HG02973 (cell line): ENCODE results near the gene VOPP1.

Experiments
- ATAC-seq: cut with Tn5 transposase; IDR thresholded peaks from one replicate; pipeline ENCODE4 v1.9.1; 2021; ENCODE audit warnings: moderate library complexity; ENCODE audit not compliant: unreplicated experiment

VOPP1 gene

DNA sequence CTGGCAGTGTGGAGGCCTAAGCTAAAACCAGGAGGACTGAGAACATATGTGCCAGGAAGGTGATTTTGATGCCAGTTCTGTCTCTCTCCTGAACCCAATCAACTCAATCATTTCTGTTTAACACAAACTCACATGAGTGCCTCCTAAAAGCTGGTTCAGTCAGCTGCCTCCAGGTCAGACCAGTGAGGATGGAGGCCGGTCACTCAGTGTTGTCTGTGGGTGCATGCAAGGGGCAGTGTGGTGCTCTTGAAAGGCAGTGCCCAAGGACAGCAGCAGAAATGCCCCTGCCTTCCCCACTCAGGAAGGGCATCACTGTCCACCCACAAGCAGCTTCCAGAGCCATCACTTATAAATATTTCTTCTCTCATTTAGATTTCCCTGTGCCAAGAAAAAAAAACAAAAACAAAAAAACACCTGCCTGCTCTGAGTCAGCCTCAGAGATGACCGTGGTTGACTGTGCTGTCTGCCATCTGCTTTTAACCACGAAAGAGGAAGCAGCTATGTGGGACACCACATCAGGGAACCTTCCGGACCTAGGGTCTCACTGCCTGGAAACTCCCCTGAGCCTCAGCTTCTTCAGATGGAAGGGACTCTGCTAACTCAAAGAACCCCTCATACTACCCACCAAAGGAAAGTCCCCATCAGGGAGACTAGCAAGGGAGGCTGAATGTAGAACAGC, 39.1 kb downstream of the VOPP1 start:
- peak; percentile 54 for ATAC-seq

DNA sequence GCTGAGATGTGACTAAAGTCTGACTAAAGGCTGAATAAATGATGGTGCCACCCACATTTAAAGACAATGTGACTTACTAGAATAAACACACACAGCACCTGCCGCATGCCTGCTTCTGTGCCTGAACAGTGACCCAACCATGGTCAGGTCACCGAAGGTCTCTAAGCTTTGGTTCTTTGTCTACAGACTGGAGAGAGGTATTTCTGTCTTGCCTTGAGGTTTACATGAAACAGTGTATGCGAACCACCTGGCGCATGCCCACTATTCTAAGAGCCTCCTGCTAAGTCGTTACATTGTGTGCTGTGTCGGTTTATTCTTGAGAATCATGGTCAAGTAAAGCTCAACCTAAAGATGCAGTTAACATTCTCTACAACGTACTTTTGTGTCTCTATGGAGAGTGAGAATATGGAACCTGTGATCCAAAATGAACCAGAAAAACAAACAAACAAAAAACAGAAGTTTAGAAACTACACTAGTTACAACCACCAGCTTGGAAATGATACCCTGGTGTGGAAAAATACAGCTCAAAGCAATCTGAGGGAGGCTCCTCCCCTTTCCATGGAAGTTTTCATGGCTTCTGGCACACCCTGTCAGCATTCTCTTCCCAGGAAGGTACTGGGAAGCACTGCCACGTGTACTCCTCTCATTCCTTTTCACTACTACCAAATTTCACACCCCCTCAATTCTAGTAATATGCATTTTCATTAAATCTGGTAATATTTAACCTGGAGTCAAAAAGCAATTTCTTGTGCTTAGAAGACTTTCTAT, 40.0 kb downstream of the VOPP1 start:
- ATAC-seq: no peak

DNA sequence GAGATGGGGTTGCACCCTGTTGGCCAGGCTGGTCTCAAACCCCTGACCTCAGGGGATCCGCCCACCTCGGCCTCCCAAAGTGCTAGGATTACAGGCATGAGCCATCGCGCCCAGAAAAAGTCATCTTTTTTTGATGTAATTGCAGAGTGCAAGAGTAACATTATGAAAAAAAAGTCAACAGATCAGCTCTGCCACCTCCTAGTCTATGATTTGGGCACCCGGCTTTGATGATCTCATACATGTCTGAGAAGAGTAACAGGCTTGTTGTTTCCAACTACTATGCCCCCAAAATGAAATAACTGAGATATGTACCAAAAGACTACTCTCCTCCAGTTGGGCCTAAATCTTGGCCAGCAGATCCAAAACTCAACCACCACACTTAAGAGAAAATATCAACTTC, 40.8 kb downstream of the VOPP1 start:
- ATAC-seq: no peak

DNA sequence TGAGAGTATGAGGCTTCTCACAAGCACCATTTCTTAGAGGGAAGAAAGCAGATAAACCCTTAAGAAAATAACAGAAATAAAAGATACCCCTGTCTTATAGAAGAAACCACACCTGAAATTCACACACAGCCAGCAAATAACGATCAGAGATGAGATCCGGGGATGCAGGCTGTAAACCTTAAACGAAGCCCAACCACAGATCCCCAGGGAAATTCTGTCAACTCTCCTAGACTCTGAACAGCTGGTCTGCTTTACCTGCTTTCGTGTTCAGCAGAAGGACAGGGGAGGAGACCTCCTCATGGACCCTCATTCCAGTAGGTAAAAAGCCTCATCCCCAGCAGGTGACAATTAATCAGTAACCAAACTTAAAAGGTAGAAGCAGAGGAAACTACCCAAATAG, 45.0 kb downstream of the VOPP1 start:
- no peak for ATAC-seq

DNA sequence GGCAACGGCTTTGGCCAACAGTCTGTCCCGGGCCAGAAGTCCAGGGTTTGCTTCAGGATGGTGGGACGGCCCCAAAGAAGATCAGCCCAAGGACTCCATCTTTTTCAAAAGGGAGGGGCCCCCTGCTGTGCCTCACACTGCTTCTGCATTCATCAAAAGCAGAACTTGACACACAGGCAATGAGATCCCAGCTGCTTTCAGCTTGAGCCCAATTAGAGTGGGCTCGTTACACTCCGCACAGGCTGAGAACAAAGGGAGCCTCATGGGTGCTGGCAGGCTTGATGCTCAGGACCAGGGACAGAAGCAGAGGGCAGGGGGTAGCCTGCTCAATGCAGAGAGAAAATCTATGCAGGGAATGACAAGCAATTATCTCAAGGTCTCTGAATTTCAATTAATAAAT, 45.5 kb downstream of the VOPP1 start:
- peak; percentile 36 for ATAC-seq

DNA sequence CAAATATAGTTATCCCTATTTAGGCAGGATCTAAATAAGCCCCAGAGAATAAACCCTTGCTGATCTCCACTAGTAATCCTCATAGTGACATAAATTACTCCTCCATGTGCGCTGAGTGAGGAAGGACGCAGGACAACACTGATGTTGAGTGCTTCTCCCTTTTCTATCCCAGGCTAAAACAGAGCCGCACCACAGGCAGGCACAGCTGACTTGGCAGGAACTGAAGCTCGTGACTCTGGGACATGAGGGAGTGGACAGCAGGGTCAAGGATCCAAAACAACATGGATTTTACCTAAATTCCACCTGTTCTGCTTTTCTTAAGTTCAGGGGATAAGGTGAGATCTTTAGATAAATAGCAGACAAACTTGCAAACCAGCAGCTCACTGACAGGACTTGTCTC, 46.0 kb downstream of the VOPP1 start:
- no peak for ATAC-seq

DNA sequence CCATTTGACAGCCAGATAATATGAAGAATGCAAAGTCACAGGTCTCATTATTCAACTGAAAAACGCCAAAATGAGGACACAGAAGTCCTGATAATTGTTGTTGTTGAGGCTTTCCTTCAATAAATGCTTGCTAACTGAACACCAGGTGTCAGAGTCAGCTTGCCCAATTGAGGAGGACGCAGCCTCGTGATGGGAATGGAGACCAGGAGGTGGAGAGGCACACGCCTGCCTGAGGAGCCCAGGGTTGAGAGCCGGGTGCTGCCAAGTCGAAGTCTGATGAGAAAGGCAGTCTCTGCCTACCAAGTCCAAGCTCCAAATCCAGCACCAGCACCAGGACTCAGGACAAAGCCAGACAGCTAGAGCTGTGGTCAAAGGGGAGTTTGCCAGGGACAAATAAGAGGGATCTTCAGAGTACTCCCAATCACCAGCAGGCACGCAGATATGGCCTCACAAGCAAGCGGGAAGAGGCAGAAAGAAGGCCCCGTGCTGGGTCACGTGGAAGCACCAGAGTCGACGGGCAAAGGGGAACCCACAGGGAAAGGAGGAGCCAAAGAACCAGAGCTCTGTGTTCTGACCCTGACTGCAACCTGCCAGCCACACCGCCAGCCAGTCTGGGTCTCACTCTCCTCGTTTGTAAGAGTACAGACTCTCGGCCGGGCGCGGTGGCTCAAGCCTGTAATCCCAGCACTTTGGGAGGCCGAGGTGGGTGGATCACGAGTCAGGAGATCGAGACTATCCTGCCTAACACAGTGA, 47.6 kb downstream of the VOPP1 start:
- ATAC-seq: no peak

DNA sequence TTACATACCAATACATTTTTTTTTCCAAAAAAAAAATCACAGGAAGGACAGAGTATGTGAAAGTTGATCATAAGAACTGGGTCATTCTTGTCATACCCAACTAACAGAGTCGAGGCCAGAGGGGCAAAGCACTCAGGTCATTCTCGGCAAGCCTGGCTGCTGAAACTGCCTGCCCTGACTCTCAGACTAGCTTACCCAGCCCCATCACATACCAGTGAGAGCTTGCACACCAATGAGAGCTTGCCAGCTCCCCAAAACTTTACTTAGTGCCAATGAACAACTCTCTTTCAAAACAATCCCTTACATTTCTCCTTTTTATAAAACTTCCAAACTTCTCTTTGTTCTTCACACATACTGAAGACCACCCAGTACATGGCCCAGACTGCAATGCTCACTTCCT, 48.9 kb downstream of the VOPP1 start:
- ATAC-seq: no peak

DNA sequence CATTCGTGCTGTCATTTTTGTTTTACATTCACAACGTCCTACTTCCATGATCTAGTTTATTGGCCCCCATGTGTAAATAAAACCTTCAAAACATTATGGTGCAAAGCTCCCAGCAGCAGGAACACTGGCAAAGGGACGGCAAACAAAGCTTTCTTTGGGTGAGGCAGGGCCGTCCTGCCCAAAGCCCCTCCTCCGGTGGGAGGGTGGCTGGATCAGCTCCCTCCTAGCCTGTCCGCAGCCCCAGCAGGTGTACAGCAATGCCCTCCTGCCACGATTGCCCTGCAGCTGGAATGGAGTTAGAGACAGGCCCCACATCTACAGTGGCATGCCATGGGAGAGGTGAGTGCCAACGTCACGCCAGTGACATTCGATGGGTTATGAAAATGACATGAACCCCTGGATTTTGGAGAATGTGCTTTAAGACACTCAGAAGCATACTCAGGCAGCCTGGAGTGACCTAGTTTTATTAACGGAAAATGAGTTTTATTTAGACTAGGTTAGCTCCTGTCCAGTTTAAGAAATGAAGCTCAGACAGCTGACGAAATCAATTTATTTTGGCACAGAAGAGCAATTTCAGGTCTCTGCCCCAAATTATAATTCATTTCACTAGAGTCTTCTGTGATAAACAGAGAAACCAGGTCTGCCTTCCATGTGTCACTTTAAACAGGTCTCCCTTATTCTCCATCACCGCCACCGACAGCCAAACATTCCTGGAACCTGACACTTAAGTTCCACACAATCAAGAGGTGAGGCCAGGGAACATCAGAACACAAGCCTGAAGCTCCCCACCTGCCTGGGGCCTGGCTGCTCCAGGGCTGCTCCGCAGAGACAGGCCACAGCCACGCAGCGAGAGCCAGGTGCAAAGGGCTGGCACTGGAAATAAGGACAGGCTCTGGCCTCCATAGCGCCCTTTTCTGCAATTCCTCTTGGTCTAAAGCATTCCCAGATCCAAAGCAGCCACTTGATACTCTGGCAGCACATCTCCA, 50.1 kb downstream of the VOPP1 start:
- ATAC-seq: no peak

DNA sequence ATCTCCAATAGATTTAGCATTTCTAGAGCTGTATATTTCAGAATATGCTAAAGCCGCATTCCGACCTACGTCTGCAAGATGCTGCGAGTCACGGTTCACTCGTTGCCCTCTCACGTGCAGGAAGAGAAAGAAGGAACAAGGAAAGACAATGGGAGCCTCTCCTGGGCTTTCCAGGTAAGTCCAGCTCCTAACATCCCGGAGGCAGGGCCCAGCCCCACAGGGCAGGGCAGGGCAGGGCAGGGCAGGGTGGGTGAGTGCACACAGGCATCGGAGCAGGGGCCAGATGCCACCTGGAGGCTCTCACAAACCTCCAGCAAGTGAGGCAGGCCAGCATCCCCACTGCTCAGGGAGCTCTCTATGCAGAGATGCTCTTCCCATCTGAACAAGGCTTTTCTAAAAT, 50.8 kb downstream of the VOPP1 start:
- no peak for ATAC-seq

DNA sequence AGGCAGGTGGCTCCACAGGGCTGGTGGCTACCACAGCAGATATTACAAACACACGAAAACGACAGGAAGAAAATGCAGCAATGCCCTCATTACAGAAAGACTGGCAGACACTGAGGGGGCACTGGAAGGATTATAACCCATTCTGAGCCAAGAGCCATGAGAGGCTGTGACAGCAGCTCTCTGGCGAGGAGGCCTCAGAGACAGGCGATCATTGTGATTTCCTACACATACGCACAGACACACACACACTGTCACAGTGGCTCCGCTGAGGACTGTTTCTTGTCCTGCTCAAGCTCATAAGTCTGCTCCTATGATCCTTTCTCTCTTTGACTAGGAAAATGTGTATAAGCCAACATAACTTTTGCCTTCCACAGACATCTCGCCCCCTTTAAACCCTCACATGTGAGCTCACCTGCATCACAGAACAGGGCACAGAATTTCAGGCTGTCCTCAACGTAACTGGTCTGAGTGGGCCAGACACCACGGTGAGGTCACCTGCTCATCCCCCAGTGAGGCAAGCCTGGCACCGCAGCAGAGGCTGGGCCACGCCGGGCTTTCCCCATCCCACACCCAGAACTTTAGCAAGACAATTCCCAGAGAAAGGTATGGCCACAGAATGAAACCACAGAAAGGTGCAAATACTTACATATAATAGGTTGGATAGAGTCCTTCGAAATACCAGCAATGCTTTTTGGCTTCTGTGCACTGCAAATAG, 51.7 kb downstream of the VOPP1 start:
- no peak for ATAC-seq

DNA sequence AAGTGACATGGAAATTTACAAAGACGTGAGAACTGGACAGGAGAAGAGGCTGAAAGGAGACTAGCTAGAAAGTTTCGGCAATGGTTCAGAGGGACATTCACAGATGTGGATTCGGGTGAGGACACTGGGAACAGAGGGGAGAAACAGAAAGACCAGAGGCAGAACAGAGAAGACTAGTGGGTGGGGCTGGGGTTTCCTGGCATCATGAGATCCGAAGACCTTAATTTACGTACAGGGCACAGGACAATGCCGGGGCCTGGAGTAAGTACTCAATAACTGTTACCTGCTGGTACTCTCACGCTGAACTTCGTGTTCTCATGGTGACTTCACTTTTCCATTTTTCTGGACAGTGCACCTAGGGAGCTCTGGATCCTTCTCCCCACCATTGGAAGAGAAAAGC, 53.5 kb downstream of the VOPP1 start:
- ATAC-seq: no peak

DNA sequence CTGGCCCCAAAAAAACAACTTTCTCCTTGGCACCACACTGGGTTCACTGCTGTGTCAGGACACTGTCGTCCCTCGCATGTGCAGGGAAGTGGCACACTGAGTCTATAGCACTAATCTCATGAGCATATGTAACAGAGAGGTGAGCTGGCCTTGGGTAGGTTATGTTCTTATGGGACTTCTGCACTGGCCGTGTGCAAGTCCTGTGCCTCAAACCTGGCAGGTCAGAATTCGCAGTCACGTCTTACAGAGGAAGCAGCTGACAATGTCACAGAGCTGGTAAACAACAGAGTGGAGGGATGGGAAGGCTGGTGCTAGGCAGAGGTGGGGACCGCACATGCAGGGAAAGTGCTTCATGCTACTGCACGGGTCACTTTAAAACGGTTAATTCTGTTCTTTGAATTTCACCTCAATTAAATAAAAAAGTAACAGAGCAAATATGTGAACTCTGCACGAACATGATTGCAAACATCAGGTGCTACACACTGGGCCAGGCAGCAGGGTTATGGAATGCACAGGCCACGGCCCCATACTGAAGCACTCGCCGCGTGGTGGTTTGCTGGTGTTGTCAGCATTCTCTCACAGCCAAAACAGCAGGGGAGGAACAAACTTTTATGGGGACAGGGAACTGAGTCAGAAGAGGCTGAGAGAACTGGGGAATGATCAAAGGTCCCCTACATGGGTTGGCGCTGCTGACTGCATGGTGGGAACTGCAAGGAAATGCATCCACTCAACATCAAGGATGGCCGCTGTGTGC, 54.2 kb downstream of the VOPP1 start:
- no peak for ATAC-seq

DNA sequence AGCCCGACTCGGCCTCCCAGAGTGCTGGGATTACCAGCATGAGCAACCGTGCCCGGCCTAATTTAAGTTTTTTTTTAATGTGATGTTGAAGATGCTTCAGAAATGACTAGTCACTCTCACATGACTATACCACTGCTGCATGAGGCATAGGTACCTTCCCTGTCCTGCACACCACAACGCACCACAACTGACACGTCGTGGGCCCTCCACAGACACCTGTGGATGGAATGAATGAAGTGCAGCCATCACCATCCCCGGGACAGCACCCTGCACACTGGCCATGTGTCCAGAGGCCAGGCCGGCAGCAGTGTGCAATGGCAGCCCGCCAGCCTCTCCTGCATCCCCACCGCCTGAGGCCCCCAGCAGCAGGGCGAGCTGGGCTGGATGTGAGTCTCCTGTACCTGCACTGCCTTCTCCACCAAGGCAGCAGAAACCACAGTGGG, 55.1 kb downstream of the VOPP1 start:
- peak; percentile 82 for ATAC-seq

DNA sequence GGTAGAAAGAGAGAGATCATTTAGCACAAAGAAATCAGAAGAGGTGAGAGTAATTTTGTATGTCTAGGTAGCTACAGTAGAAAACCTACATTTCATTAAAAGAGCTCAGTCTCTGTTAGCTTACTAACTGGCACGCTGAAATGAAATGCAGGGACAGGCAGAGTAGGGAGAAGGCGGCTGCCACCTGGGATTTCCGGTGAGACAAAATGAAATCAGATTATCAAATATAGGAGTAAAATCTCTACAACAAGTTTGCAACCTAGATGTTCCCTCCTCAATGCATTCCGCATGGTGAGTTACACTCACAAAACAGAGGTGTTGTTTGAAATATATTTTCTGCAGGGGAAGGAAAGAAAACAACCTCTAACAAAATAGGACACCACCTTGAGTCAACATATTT, 55.9 kb downstream of the VOPP1 start:
- no peak for ATAC-seq

DNA sequence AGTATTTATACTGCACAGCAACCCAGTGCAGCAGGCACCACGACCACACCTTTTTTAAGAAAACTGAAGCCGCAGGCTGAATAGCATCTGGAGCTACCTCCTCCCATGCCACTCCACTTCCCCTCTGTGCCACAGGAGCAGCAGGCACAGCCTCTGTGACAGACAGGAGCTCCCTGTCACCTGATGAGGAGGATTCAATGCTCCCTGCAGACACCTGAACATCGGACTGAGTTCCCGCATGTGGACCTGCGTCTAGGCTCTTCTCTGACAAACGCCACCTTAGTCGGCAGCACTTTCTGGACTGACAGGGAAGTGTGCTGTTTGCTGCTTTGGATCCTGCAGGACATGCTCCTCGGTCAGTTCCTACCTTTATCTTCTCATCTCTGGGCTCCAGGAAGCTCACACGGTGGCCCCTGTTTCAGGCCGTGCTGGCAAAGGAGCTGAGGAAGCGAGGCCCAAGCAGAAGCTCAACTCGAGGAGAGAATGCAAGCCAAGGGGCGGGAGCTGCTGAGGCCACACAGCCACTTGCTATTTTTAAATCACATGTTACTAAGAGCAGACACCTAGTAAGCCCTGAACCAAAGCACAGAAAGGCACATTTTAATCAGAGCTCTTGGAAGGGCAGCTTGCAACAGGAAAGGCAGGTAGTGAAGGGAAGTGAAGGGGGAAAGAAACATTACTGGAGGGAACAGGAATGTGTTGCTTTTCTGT, 56.6 kb downstream of the VOPP1 start:
- ATAC-seq: no peak

DNA sequence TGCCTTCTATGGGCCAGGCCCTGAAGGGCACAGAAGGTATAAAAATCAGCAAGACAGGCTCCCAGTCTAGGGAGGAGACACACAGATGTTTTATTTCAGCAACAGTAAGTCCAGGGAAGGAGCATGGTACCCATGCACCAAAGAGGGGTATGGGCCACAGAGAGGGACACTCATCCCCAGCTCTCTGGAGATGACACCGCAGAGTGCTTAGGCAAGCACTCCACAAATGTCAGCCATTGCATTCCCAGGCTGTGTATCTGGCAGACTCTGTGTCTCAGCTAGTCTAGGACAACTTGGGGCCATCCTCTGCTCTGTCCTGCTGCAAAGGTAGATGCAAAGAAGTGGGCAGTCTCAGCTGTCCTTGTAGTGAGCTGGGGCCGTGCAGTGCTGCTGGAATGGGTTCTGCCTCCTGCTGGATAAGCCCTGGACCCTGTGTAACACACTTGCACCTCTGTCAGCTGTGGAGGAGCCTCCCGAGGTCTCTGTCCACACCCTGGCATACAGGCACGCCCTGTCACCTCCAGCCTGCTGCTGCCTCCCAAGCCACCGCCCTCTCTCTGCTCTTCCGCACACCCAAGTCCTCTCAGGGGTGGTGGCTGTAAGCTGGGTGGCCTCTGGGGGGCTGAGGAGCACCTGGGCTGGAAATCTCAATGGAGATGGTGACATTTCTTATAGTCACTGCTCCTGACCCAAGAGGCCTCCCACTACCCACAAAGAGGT, 57.6 kb downstream of the VOPP1 start:
- no peak for ATAC-seq

DNA sequence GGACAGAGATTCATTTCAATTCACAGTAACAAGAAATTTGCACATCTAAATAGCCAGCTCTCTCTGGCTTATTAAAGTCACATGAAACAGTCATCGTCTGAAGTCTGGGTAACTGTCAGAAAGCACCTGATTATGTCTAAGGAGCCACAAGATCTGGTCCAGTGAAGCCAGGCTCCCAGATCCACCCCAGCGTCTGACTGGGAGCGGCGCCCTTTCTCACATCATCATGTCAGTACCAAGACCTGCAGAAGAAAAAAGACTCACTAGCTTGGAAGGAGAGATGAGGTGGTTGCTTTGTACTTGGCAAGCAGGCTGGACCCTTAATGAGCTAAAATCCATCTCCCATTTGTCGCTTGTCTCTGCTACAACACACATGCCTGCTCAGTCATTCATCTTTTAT, 58.4 kb downstream of the VOPP1 start:
- no peak for ATAC-seq
